Measurements from ENCODE around the gene NR1H2. TPM values are rescaled to one million over a fixed set of nuclear protein-coding genes. Genes with fewer than 3 reads are reported as not detected.
"Not testable (repeated sequence)": the region's sequence is repeated elsewhere in the genome, so short reads cannot be mapped to it uniquely, and the experiment has no call there.

The NR1H2 gene
- total and polyA plus RNA-seq, 9 donors = 19.2 to 24.8 (median 22.1) TPM

- peak; percentile 36 for DNase-seq
- no peaks in the 10 kb centered on the region for H3K36me3 ChIP-seq (ENCODE audit: control insufficient read depth, insufficient read depth, low read length)
- no peak overlapping the region for H3K27ac ChIP-seq (ENCODE audit: low read length)
- no peaks in the 10 kb centered on the region for H3K4me1 ChIP-seq (ENCODE audit: control insufficient read depth, insufficient read depth, low read length)
- H3K4me3 ChIP-seq (ENCODE audit: low read length) = no peak overlapping the region
- WGBS (ENCODE audit: insufficient coverage) = 77% methylated on average over 3 of the region's 3 CpGs
- peaks cover 7% of the 10 kb centered on the region for H3K9me3 ChIP-seq (replicated peaks; ENCODE audit: control insufficient read depth, low read depth, low read length)
- no peaks in the 10 kb centered on the region for H3K27me3 ChIP-seq (ENCODE audit: control insufficient read depth, insufficient read depth, low read length)
Observed at GRCh38 chr19:50341091-50341564, 35.1 kb upstream of the NR1H2 start.

- 80% methylated on average over 1 of the region's 8 CpGs for WGBS (ENCODE audit: insufficient coverage)
- no peak overlapping the region for H3K4me3 ChIP-seq (ENCODE audit: low read length)
- H3K27me3 ChIP-seq (ENCODE audit: control insufficient read depth, insufficient read depth, low read length) = no peaks in the 10 kb centered on the region
- H3K4me1 ChIP-seq (ENCODE audit: control insufficient read depth, insufficient read depth, low read length) = no peaks in the 10 kb centered on the region
- no peak for DNase-seq
- peaks cover 7% of the 10 kb centered on the region for H3K9me3 ChIP-seq (replicated peaks; ENCODE audit: control insufficient read depth, low read depth, low read length)
- H3K27ac ChIP-seq (ENCODE audit: low read length) = no peak overlapping the region
- H3K36me3 ChIP-seq (ENCODE audit: control insufficient read depth, insufficient read depth, low read length) = no peaks in the 10 kb centered on the region
Observed at GRCh38 chr19:50344661-50345318, 31.5 kb upstream of the NR1H2 start.

- DNase-seq; H3K4me1 ChIP-seq (ENCODE audit: control insufficient read depth, insufficient read depth, low read length); H3K9me3 ChIP-seq (replicated peaks; ENCODE audit: control insufficient read depth, low read depth, low read length); H3K4me3 ChIP-seq (ENCODE audit: low read length); H3K27me3 ChIP-seq (ENCODE audit: control insufficient read depth, insufficient read depth, low read length); H3K27ac ChIP-seq (ENCODE audit: low read length); H3K36me3 ChIP-seq (ENCODE audit: control insufficient read depth, insufficient read depth, low read length): not testable (repeated sequence)
- WGBS (ENCODE audit: insufficient coverage) = 14% methylated on average over 1 of the region's 8 CpGs
Observed at GRCh38 chr19:50347089-50347581, 29.1 kb upstream of the NR1H2 start.

DNA sequence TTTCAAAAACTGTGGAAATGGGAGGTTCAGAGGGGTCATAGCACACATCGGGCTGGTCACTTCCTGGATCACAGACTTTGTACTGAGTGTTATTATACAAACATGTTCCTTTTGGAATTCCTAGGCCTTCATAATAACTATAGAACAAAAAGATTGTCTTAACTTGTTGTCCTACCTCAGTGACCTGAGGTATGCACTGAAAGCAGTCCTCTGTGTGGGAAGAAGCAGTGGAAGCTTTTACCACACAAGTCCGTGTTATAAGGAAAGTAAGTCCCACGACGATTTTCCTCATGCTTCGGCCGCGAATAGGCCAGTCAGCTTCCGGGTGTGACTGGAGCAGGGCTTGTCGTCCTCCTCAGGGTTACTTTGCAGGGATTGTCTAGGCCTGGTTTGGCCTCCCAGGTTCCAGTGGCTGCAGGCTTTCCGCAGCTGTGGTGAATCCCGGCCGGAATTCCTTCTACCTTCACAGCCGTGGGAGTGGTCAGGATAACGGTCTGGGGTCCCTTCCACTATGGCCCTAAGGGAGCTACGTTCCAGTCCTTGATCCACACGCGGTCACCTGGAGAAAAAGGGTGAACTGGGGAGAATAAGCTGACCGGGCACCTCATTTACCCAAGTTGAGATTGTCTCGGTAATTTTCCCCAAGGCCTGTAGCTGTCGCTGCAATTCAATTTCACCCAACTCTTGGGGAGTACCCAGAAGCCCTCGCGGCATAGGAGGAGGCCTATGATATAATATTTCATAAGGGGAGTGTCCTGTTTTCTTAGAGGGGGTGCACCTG is 26.8 kb upstream of the NR1H2 start:
- H3K9me3 ChIP-seq (replicated peaks; ENCODE audit: control insufficient read depth, low read depth, low read length) = peaks cover 6% of the 10 kb centered on the region
- no peaks in the 10 kb centered on the region for H3K4me1 ChIP-seq (ENCODE audit: control insufficient read depth, insufficient read depth, low read length)
- no peak overlapping the region for H3K4me3 ChIP-seq (ENCODE audit: low read length)
- no peak overlapping the region for H3K27ac ChIP-seq (ENCODE audit: low read length)
- H3K36me3 ChIP-seq (ENCODE audit: control insufficient read depth, insufficient read depth, low read length) = no peaks in the 10 kb centered on the region
- H3K27me3 ChIP-seq (ENCODE audit: control insufficient read depth, insufficient read depth, low read length) = no peaks in the 10 kb centered on the region
- 49% methylated on average over 13 of the region's 22 CpGs for WGBS (ENCODE audit: insufficient coverage)
- no peak for DNase-seq

DNA sequence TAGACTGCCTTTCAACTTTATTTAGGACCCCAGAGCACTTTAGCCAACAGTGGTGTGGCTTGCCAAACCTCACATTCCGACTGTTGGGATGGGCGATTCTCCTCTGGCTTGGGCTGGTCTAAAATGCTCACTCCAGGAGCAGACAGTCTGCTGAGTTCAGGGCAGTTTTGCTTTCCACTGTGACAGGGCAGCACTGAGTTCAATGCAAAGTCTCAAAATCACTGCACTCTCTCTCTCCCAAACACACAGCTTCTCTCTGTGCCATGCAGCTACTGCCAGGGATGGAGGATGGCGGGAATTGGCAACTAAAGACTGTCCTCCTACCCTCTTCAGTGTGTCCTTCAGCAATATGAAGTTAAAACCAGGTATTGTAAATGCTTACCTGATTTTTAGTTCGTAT is 24.0 kb upstream of the NR1H2 start:
- WGBS (ENCODE audit: insufficient coverage) = 43% methylated on average over 1 of the region's 4 CpGs
- no peak for DNase-seq
- Histone ChIP-seq H3K27ac (ENCODE audit: low read length) (no peak overlapping the region), H3K36me3 (ENCODE audit: control insufficient read depth, insufficient read depth, low read length) (no peaks in the 10 kb centered on the region), H3K27me3 (ENCODE audit: control insufficient read depth, insufficient read depth, low read length) (peaks cover under 1% of the 10 kb centered on the region), H3K9me3 (replicated peaks; ENCODE audit: control insufficient read depth, low read depth, low read length) (no peaks in the 10 kb centered on the region), H3K4me1 (ENCODE audit: control insufficient read depth, insufficient read depth, low read length) (peaks cover under 1% of the 10 kb centered on the region), H3K4me3 (ENCODE audit: low read length) (no peak overlapping the region)

DNA sequence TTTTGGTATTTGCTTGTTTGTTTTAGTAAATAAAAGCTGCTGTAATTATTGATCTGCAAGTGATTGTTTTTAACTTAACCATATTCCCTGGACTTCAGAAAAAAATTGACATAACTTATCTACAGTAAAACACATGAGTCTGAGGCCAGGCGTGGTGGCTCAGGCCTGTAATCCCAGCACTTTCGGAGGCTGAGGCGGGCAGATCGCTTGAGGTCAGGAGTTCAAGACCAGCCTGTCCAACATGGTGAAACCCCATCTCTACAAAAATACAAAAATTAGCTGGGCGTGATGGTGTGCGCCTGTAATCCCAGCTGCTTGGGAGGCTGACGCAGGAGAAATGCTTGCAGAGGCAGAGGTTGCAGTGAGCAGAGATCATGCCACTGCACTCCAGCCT is 22.8 kb upstream of the NR1H2 start:
- not testable (repeated sequence) for H3K4me3 ChIP-seq (ENCODE audit: low read length)
- 81% methylated on average over 7 of the region's 7 CpGs for WGBS (ENCODE audit: insufficient coverage)

GRCh38 chr19:50356691-50357177 is 19.5 kb upstream of the NR1H2 start:
- Histone ChIP-seq H3K27me3 (ENCODE audit: control insufficient read depth, insufficient read depth, low read length) (peaks cover 8% of the 10 kb centered on the region), H3K4me3 (ENCODE audit: low read length) (no peak overlapping the region), H3K27ac (ENCODE audit: low read length) (no peak overlapping the region), H3K36me3 (ENCODE audit: control insufficient read depth, insufficient read depth, low read length) (no peaks in the 10 kb centered on the region), H3K9me3 (replicated peaks; ENCODE audit: control insufficient read depth, low read depth, low read length) (no peaks in the 10 kb centered on the region), H3K4me1 (ENCODE audit: control insufficient read depth, insufficient read depth, low read length) (peaks cover 13% of the 10 kb centered on the region)
- no peak for DNase-seq
- 0% methylated on average over 1 of the region's 13 CpGs for WGBS (ENCODE audit: insufficient coverage)

More for the DNA sequence above, 22.8 kb upstream of the NR1H2 start:
- H3K27ac ChIP-seq (ENCODE audit: low read length); H3K27me3 ChIP-seq (ENCODE audit: control insufficient read depth, insufficient read depth, low read length); H3K9me3 ChIP-seq (replicated peaks; ENCODE audit: control insufficient read depth, low read depth, low read length); DNase-seq; H3K36me3 ChIP-seq (ENCODE audit: control insufficient read depth, insufficient read depth, low read length); H3K4me1 ChIP-seq (ENCODE audit: control insufficient read depth, insufficient read depth, low read length): not testable (repeated sequence)

- 17% methylated on average over 30 of the region's 54 CpGs for WGBS (ENCODE audit: insufficient coverage)
- H3K4me1 ChIP-seq (ENCODE audit: control insufficient read depth, insufficient read depth, low read length) = peaks cover 13% of the 10 kb centered on the region
- no peaks in the 10 kb centered on the region for H3K36me3 ChIP-seq (ENCODE audit: control insufficient read depth, insufficient read depth, low read length)
- peaks cover 8% of the 10 kb centered on the region for H3K27me3 ChIP-seq (ENCODE audit: control insufficient read depth, insufficient read depth, low read length)
- H3K4me3 ChIP-seq (ENCODE audit: low read length) = peak overlapping the region; percentile 40
- no peaks in the 10 kb centered on the region for H3K9me3 ChIP-seq (replicated peaks; ENCODE audit: control insufficient read depth, low read depth, low read length)
- peak; percentile 70 for DNase-seq
- H3K27ac ChIP-seq (ENCODE audit: low read length) = peak overlapping the region; percentile 83
Observed at GRCh38 chr19:50357178-50358100, 18.8 kb upstream of the NR1H2 start.

- Histone ChIP-seq H3K4me1 (ENCODE audit: control insufficient read depth, insufficient read depth, low read length) (peaks cover 13% of the 10 kb centered on the region), H3K36me3 (ENCODE audit: control insufficient read depth, insufficient read depth, low read length) (no peaks in the 10 kb centered on the region), H3K27me3 (ENCODE audit: control insufficient read depth, insufficient read depth, low read length) (peaks cover 8% of the 10 kb centered on the region), H3K4me3 (ENCODE audit: low read length) (peak overlapping the region; percentile 40), H3K27ac (ENCODE audit: low read length) (no peak overlapping the region), H3K9me3 (replicated peaks; ENCODE audit: control insufficient read depth, low read depth, low read length) (no peaks in the 10 kb centered on the region)
- peak; percentile 74 for DNase-seq
- WGBS (ENCODE audit: insufficient coverage) = 25% methylated on average over 44 of the region's 54 CpGs
Observed at GRCh38 chr19:50358483-50359327, 17.6 kb upstream of the NR1H2 start.
